DND-41 (cell line): ENCODE measurements around the gene C1D.

ENCODE experiments used
- ATAC-seq: fragments of 200-7000 bp; cut with Tn5 transposase; 3 replicates; pipeline ENCODE4 v1.9.1; 2021; ENCODE audit warnings: low read depth; ENCODE audit not compliant: insufficient read depth
- DNase-seq: peaks from one replicate; pipeline ENCODE4 v3.0.0-alpha.2; 2020
- H2AFZ ChIP-seq: 2 replicates; pipeline ENCODE4 v1.6.0; 2012; ENCODE audit warnings: low read depth, low read length
- H3K27ac ChIP-seq: 2 replicates; pipeline ENCODE4 v1.5.1; 2012; ENCODE audit warnings: low read length, inconsistent platforms
- H3K27me3 ChIP-seq: fragments of 200-600 bp; sonication (generic); 2 replicates; pipeline ENCODE4 v1.6.0; 2012; ENCODE audit warnings: low read length, mild to moderate bottlenecking, inconsistent platforms; ENCODE audit not compliant: insufficient read depth, poor library complexity
- H3K36me3 ChIP-seq: 2 replicates; pipeline ENCODE4 v1.5.1; 2012; ENCODE audit warnings: low read length, inconsistent platforms; ENCODE audit not compliant: insufficient read depth
- H3K4me1 ChIP-seq: 2 replicates; pipeline ENCODE4 v1.5.1; 2012; ENCODE audit warnings: mild to moderate bottlenecking, low read length; ENCODE audit not compliant: insufficient read depth
- H3K4me2 ChIP-seq: 2 replicates; pipeline ENCODE4 v1.6.0; 2012; ENCODE audit warnings: mild to moderate bottlenecking, moderate library complexity, low read length, inconsistent platforms; ENCODE audit not compliant: insufficient read depth
- H3K4me3 ChIP-seq, 2 experiments: fragments of 200-600 bp in 1 of 2; shearing (Covaris generic) in 1 of 2; 2 replicates each; pipeline ENCODE4 v1.5.1; 2012 to 2016; ENCODE audit warnings: inconsistent platforms in 2 of 2, low read length in 2 of 2, mild to moderate bottlenecking in 2 of 2, low read depth in 1 of 2, moderate library complexity in 1 of 2
- H3K79me2 ChIP-seq: 2 replicates; pipeline ENCODE4 v1.6.0; 2012; ENCODE audit warnings: low read length, inconsistent platforms; ENCODE audit not compliant: insufficient read depth
- H3K9ac ChIP-seq: 2 replicates; pipeline ENCODE4 v1.6.0; 2012; ENCODE audit warnings: low read depth, mild to moderate bottlenecking, inconsistent platforms, low read length, moderate library complexity
- H3K9me3 ChIP-seq: 2 replicates; pipeline ENCODE4 v1.5.1; 2012; ENCODE audit warnings: low read length, moderate library complexity, mild to moderate bottlenecking, inconsistent platforms; ENCODE audit not compliant: insufficient read depth, severe bottlenecking
- H4K20me1 ChIP-seq: 2 replicates; pipeline ENCODE4 v1.6.0; 2012; ENCODE audit warnings: low read length; ENCODE audit not compliant: insufficient read depth
- EZH2 ChIP-seq: IDR thresholded peaks from 3 replicates; pipeline ENCODE4 v1.6.1; 2012; ENCODE audit warnings: borderline replicate concordance, low read depth, mild to moderate bottlenecking, moderate library complexity, low read length, inconsistent platforms; ENCODE audit not compliant: severe bottlenecking
- TF ChIP-seq, protein P1 (sequence below): IDR thresholded peaks from 2 replicates; pipeline ENCODE4 v1.5.1; 2012; ENCODE audit warnings: borderline replicate concordance, low read length, moderate library complexity, mild to moderate bottlenecking; ENCODE audit not compliant: poor library complexity, severe bottlenecking; ENCODE audit errors: extremely low read depth

C1D gene

GRCh38 chr2:68018727-68019126 is 44.1 kb downstream of the C1D start:
- Histone ChIP-seq H2AFZ (no peak overlapping the region), H3K4me3 (no peak overlapping the region), H3K27ac (no peak overlapping the region), H3K79me2 (no peaks in the 10 kb centered on the region), H3K36me3 (no peaks in the 10 kb centered on the region), H3K4me1 (no peaks in the 10 kb centered on the region), H3K9me3 (no peaks in the 10 kb centered on the region), H3K27me3 (peaks cover 6% of the 10 kb centered on the region), H3K9ac (no peak overlapping the region), H3K4me2 (no peak overlapping the region), H4K20me1 (no peaks in the 10 kb centered on the region; the same call in 1 of the 2 replicates)
- DNase-seq (no peak), ATAC-seq (no peak)
- TF ChIP-seq, protein P1, sequence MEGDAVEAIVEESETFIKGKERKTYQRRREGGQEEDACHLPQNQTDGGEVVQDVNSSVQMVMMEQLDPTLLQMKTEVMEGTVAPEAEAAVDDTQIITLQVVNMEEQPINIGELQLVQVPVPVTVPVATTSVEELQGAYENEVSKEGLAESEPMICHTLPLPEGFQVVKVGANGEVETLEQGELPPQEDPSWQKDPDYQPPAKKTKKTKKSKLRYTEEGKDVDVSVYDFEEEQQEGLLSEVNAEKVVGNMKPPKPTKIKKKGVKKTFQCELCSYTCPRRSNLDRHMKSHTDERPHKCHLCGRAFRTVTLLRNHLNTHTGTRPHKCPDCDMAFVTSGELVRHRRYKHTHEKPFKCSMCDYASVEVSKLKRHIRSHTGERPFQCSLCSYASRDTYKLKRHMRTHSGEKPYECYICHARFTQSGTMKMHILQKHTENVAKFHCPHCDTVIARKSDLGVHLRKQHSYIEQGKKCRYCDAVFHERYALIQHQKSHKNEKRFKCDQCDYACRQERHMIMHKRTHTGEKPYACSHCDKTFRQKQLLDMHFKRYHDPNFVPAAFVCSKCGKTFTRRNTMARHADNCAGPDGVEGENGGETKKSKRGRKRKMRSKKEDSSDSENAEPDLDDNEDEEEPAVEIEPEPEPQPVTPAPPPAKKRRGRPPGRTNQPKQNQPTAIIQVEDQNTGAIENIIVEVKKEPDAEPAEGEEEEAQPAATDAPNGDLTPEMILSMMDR = no peak

- DNase-seq (no peak), ATAC-seq (no peak)
Observed at GRCh38 chr2:68009526-68009925, 53.3 kb downstream of the C1D start.

GRCh38 chr2:68000170-68000825 is 62.5 kb downstream of the C1D start:
- TF ChIP-seq, protein P1 = no peak
- TF ChIP-seq EZH2 = no peak
- no peaks in the 10 kb centered on the region for H3K36me3 ChIP-seq
- no peak overlapping the region for H3K4me2 ChIP-seq
- no peak overlapping the region for H3K9ac ChIP-seq
- no peaks in the 10 kb centered on the region for H3K4me1 ChIP-seq
- H3K4me3 ChIP-seq = no peak overlapping the region
- ATAC-seq (no peak), DNase-seq (no peak)
- no peaks in the 10 kb centered on the region for H3K9me3 ChIP-seq
- peaks cover 3% of the 10 kb centered on the region for H3K27me3 ChIP-seq
- H3K79me2 ChIP-seq = no peaks in the 10 kb centered on the region
- H2AFZ ChIP-seq = no peak overlapping the region
- no peak overlapping the region for H3K27ac ChIP-seq
- H4K20me1 ChIP-seq = no peaks in the 10 kb centered on the region

More at GRCh38 chr2:68009526-68009925, 53.3 kb downstream of the C1D start:
- Histone ChIP-seq H3K36me3 (no peaks in the 10 kb centered on the region), H3K4me1 (no peaks in the 10 kb centered on the region), H3K4me2 (no peak overlapping the region), H2AFZ (no peak overlapping the region), H3K9ac (no peak overlapping the region), H3K9me3 (no peaks in the 10 kb centered on the region), H3K27me3 (no peaks in the 10 kb centered on the region), H3K79me2 (no peaks in the 10 kb centered on the region), H4K20me1 (no peaks in the 10 kb centered on the region), H3K4me3 (no peak overlapping the region), H3K27ac (no peak overlapping the region)
- TF ChIP-seq EZH2 = no peak
- TF ChIP-seq, protein P1 = no peak

DNA sequence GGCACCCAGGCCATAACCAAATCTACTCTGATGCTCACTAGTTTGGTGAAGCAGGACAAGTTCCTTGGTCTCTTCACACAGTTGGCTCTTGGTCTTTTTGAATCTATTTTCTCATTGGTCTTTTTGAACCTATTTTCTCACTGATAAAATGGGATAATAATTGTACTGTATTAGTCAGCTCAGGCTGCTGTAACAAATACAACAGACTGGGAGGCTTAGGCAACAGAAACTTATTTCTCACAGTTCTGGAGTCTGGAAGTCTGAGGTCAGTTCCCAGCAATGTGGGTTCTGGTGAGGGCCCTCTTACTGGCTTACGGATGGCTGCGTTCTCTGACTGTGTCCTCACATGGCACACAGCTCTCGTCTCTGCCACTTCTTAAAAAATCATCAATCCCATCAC is 63.5 kb downstream of the C1D start:
- Histone ChIP-seq H4K20me1 (no peaks in the 10 kb centered on the region), H3K4me2 (no peak overlapping the region), H3K4me3 (no peak overlapping the region), H3K9me3 (no peaks in the 10 kb centered on the region), H3K36me3 (no peaks in the 10 kb centered on the region), H2AFZ (no peak overlapping the region), H3K27me3 (peaks cover 3% of the 10 kb centered on the region), H3K27ac (no peak overlapping the region), H3K79me2 (no peaks in the 10 kb centered on the region), H3K9ac (no peak overlapping the region), H3K4me1 (no peaks in the 10 kb centered on the region)
- DNase-seq (no peak), ATAC-seq (no peak)
- no peak for TF ChIP-seq EZH2
- TF ChIP-seq, protein P1 = no peak
